DOHH2 (cell line): ENCODE measurements around the gene GDPGP1.
"Not testable (repeated sequence)": the region's sequence is repeated elsewhere in the genome, so short reads cannot be mapped to it uniquely, and the experiment has no call there.

Experiments used
- EZH2phosphoT487 ChIP-seq: fragments of 200-600 bp; sonication (generic); IDR thresholded peaks from 2 replicates; pipeline ENCODE4 v1.6.1; 2017; ENCODE audit warnings: borderline replicate concordance, mild to moderate bottlenecking, antibody characterized with exemption, low read length, moderate library complexity, mixed read lengths
- TF ChIP-seq, protein P1 (sequence below): fragments of 200-600 bp; sonication (generic); IDR thresholded peaks from one replicate; pipeline ENCODE4 v1.5.1; 2014; ENCODE audit warnings: antibody characterized with exemption, mild to moderate bottlenecking, low read depth, low read length; ENCODE audit not compliant: poor library complexity, severe bottlenecking

DNA sequence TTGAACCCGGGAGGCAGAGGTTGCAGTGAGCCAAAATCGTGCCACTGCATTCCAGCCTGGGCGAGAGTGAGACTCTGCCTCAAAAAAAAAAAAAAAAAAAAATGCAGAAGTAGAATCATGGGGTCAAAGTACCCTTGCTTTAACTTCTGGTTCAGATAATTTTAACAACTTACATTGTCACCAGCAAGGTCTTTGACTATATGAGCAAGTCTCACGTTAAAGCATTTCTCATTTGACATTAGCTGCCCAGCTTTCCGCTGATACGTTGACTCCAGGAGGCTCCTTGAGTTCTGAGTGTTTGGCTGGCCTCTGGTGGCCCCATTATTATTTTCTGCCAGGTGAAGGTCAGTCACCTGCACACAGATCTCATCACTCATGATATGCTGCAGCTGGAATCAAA lies 47.6 kb downstream of the GDPGP1 start:
- TF ChIP-seq, protein P1, sequence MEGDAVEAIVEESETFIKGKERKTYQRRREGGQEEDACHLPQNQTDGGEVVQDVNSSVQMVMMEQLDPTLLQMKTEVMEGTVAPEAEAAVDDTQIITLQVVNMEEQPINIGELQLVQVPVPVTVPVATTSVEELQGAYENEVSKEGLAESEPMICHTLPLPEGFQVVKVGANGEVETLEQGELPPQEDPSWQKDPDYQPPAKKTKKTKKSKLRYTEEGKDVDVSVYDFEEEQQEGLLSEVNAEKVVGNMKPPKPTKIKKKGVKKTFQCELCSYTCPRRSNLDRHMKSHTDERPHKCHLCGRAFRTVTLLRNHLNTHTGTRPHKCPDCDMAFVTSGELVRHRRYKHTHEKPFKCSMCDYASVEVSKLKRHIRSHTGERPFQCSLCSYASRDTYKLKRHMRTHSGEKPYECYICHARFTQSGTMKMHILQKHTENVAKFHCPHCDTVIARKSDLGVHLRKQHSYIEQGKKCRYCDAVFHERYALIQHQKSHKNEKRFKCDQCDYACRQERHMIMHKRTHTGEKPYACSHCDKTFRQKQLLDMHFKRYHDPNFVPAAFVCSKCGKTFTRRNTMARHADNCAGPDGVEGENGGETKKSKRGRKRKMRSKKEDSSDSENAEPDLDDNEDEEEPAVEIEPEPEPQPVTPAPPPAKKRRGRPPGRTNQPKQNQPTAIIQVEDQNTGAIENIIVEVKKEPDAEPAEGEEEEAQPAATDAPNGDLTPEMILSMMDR = not testable (repeated sequence)
- TF ChIP-seq EZH2phosphoT487 = not testable (repeated sequence)
